Parathyroid adenoma (tissue), 2 donors: ENCODE results near the gene ANKRD37.

Experiments
- H2AFZ ChIP-seq: fragments of 300-600 bp; sonication (generic); one replicate; pipeline ENCODE4 v1.7.0; 2017; ENCODE audit warnings: antibody characterized with exemption, mild to moderate bottlenecking
- H3K27ac ChIP-seq: fragments of 300-600 bp; sonication (generic); one replicate; pipeline ENCODE4 v1.7.0; 2017
- H3K27me3 ChIP-seq: fragments of 300-600 bp; sonication (generic); one replicate; pipeline ENCODE4 v1.7.0; 2017; ENCODE audit warnings: low read length; ENCODE audit not compliant: control insufficient read depth, insufficient read depth
- H3K36me3 ChIP-seq: fragments of 300-600 bp; sonication (generic); one replicate; pipeline ENCODE4 v1.7.0; 2017; ENCODE audit warnings: low read length; ENCODE audit not compliant: control insufficient read depth, insufficient read depth
- H3K4me1 ChIP-seq: fragments of 300-600 bp; sonication (generic); one replicate; pipeline ENCODE4 v1.7.0; 2017; ENCODE audit warnings: control low read depth
- H3K4me2 ChIP-seq: fragments of 300-600 bp; sonication (generic); one replicate; pipeline ENCODE4 v1.7.0; 2017; ENCODE audit warnings: low read length
- H3K4me3 ChIP-seq: fragments of 300-600 bp; sonication (generic); one replicate; pipeline ENCODE4 v1.7.0; 2017; ENCODE audit warnings: low read depth, low read length
- H3K79me2 ChIP-seq: fragments of 300-600 bp; sonication (generic); one replicate; pipeline ENCODE4 v1.7.0; 2017; ENCODE audit warnings: control low read depth
- H3K9ac ChIP-seq: fragments of 300-600 bp; sonication (generic); one replicate; pipeline ENCODE4 v1.7.0; 2017; ENCODE audit warnings: mild to moderate bottlenecking
- H3K9me3 ChIP-seq: fragments of 300-600 bp; sonication (generic); one replicate; pipeline ENCODE4 v1.7.0; 2017; ENCODE audit warnings: low read length; ENCODE audit not compliant: control insufficient read depth
- TF ChIP-seq, protein P1 (sequence below): fragments of 300-600 bp; sonication (generic); IDR thresholded peaks from one replicate; pipeline ENCODE4 v1.7.0; 2017; ENCODE audit warnings: antibody characterized with exemption, mild to moderate bottlenecking
- donor health status: primary hyperparathyroidism.

Gene ANKRD37

DNA sequence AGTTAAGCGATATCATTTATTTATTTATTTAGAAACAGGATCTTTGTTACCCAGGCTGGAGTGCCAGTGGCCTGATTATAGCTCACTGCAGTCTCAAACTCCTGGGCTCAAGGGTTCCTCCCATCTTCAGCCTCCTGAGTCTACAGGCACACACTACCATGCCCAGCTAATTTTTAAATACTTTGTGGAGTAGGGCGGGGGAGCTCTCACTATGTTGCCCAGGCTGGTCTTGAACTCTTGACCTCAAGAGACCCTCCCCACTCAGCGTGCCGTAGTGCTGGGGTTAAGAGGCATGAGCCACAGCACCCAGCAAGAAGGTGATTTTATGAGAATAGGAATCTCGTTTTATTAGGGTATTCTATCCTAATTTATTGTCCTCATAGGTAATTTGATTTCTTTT lies 33.0 kb downstream of the ANKRD37 start:
- TF ChIP-seq, protein P1, sequence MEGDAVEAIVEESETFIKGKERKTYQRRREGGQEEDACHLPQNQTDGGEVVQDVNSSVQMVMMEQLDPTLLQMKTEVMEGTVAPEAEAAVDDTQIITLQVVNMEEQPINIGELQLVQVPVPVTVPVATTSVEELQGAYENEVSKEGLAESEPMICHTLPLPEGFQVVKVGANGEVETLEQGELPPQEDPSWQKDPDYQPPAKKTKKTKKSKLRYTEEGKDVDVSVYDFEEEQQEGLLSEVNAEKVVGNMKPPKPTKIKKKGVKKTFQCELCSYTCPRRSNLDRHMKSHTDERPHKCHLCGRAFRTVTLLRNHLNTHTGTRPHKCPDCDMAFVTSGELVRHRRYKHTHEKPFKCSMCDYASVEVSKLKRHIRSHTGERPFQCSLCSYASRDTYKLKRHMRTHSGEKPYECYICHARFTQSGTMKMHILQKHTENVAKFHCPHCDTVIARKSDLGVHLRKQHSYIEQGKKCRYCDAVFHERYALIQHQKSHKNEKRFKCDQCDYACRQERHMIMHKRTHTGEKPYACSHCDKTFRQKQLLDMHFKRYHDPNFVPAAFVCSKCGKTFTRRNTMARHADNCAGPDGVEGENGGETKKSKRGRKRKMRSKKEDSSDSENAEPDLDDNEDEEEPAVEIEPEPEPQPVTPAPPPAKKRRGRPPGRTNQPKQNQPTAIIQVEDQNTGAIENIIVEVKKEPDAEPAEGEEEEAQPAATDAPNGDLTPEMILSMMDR = no peak
- H2AFZ ChIP-seq = no peak overlapping the region
- no peaks in the 10 kb centered on the region for H3K27me3 ChIP-seq
- no peaks in the 10 kb centered on the region for H3K36me3 ChIP-seq
- peaks cover 2% of the 10 kb centered on the region for H3K4me1 ChIP-seq
- peaks cover 8% of the 10 kb centered on the region for H3K79me2 ChIP-seq
- no peak overlapping the region for H3K27ac ChIP-seq
- H3K9me3 ChIP-seq = no peaks in the 10 kb centered on the region
- no peak overlapping the region for H3K9ac ChIP-seq
- H3K4me2 ChIP-seq = no peak overlapping the region
- no peak overlapping the region for H3K4me3 ChIP-seq

- Histone ChIP-seq H3K27me3 (no peaks in the 10 kb centered on the region), H3K27ac (no peak overlapping the region), H2AFZ (no peak overlapping the region), H3K36me3 (no peaks in the 10 kb centered on the region), H3K4me3 (no peak overlapping the region), H3K9ac (no peak overlapping the region), H3K4me2 (no peak overlapping the region), H3K9me3 (no peaks in the 10 kb centered on the region), H3K4me1 (no peaks in the 10 kb centered on the region), H3K79me2 (no peaks in the 10 kb centered on the region)
- TF ChIP-seq, protein P1 = no peak
Observed at GRCh38 chr4:185435466-185435865, 38.8 kb downstream of the ANKRD37 start.

GRCh38 chr4:185437809-185438208 lies 41.2 kb downstream of the ANKRD37 start:
- TF ChIP-seq, protein P1 = no peak

DNA sequence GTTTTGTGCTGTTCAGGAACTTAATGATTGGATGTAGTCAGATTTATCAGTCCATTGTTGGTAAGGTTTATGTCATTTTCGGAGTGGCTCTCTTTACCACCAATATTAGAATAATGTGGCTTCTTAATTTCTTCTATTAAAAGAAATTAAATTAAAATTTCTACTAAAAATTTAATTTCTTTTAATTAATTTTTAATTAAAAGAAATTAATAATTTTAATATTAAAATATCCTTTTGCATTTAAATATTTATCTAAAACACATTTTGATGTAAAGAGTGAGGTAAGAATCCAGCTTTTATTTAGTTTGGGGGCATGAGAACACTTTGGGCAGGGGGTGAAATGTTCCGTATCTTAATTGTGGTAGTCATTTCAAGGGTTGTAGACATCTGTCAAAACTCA lies 44.8 kb downstream of the ANKRD37 start:
- Histone ChIP-seq H2AFZ (no peak overlapping the region), H3K27me3 (no peaks in the 10 kb centered on the region), H3K36me3 (no peaks in the 10 kb centered on the region), H3K79me2 (no peaks in the 10 kb centered on the region), H3K4me3 (no peak overlapping the region), H3K4me1 (no peaks in the 10 kb centered on the region), H3K9ac (no peak overlapping the region), H3K27ac (no peak overlapping the region), H3K4me2 (no peak overlapping the region), H3K9me3 (no peaks in the 10 kb centered on the region)
- TF ChIP-seq, protein P1 = no peak

More at GRCh38 chr4:185437809-185438208, 41.2 kb downstream of the ANKRD37 start:
- no peak overlapping the region for H3K9ac ChIP-seq
- H3K4me2 ChIP-seq = no peak overlapping the region
- no peaks in the 10 kb centered on the region for H3K36me3 ChIP-seq
- H3K4me1 ChIP-seq = no peaks in the 10 kb centered on the region
- no peaks in the 10 kb centered on the region for H3K9me3 ChIP-seq
- no peak overlapping the region for H2AFZ ChIP-seq
- H3K27me3 ChIP-seq = no peaks in the 10 kb centered on the region
- no peaks in the 10 kb centered on the region for H3K79me2 ChIP-seq
- no peak overlapping the region for H3K4me3 ChIP-seq
- H3K27ac ChIP-seq = no peak overlapping the region

DNA sequence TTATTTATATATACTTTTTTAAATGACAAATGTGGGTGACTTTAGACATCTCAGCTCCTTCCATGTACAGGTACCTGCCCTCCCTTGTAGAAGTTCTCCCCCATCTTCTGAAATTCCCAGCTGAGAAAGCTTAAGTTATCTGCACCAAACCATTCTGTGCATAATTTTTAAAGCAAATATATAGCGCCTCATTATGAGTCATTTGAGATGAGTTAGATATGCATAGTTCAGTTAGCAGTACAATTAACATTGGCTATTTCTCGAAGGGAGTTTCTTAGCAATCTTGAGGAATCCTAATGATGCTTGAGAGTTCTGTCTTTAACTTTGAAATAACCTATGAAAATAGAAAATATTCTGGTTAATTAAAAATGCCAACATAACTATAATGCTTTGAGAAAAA lies 48.6 kb downstream of the ANKRD37 start:
- no peak overlapping the region for H3K4me2 ChIP-seq
- no peak overlapping the region for H2AFZ ChIP-seq
- TF ChIP-seq, protein P1 = no peak
- H3K27me3 ChIP-seq = no peaks in the 10 kb centered on the region
- no peaks in the 10 kb centered on the region for H3K79me2 ChIP-seq
- no peaks in the 10 kb centered on the region for H3K9me3 ChIP-seq
- H3K4me1 ChIP-seq = no peaks in the 10 kb centered on the region
- no peak overlapping the region for H3K27ac ChIP-seq
- no peak overlapping the region for H3K9ac ChIP-seq
- H3K4me3 ChIP-seq = no peak overlapping the region
- H3K36me3 ChIP-seq = no peaks in the 10 kb centered on the region
